A549 (cell line): ENCODE data around the gene STXBP6. TPM values are rescaled to one million over a fixed set of nuclear protein-coding genes. Genes with fewer than 3 reads are reported as not detected.

Experiments used
- ATAC-seq, 2 experiments: fragments of 200-7000 bp in 1 of 2; fragments of >200 bp in 1 of 2; cut with Nextera tagmentation in 1 of 2; cut with Tn5 transposase in 1 of 2; 3 replicates each; pipeline versions ENCODE4 v1.8.0 to v1.9.1; 2018 to 2020; ENCODE audit warnings: mild to moderate bottlenecking in 1 of 2, moderate library complexity in 1 of 2
- CTCF ChIA-PET: fragments of 300-600 bp; sonication (Branson Sonifier 250); formaldehyde crosslinking; extraction: SDS; loops from one replicate; lab custom pipeline; 2021; ENCODE audit warnings: antibody characterized with exemption, inconsistent platforms; lab: Yijun Ruan, JAX
- POLR2A ChIA-PET: fragments of 350-600 bp; formaldehyde crosslinking; extraction: SDS; loops from one replicate; lab custom pipeline; 2021; ENCODE audit warnings: antibody characterized with exemption, inconsistent platforms; lab: Yijun Ruan, JAX
- DNase-seq, 2 experiments: peaks; one replicate each; pipeline versions ENCODE4 v3.0.0 to v3.0.0-alpha.2; 2011 to 2016; ENCODE audit warnings: low read depth in 1 of 2, low spot score in 1 of 2
- FAIRE-seq: peaks from 2 replicates; lab custom pipeline; 2011; peaks lifted over from hg19 to GRCh38; lab: Jason Lieb, UNC
- H3K27ac ChIP-seq, 2 experiments: fragments of >200 bp; sonication (Bioruptor Twin); formaldehyde crosslinking; 3 replicates each; pipeline ENCODE4 v1.5.1; 2016 to 2017
- H3K4me1 ChIP-seq: fragments of >200 bp; sonication (Bioruptor Twin); formaldehyde crosslinking; 3 replicates; pipeline ENCODE4 v1.6.1; 2016
- H3K4me2 ChIP-seq: fragments of >200 bp; sonication (Bioruptor Twin); formaldehyde crosslinking; 3 replicates; pipeline ENCODE4 v1.6.1; 2016
- H3K4me3 ChIP-seq: fragments of >200 bp; sonication (Bioruptor Twin); formaldehyde crosslinking; 3 replicates; pipeline ENCODE4 v1.5.1; 2016
- H3K9me3 ChIP-seq: fragments of >200 bp; sonication (Bioruptor Twin); formaldehyde crosslinking; 3 replicates; pipeline ENCODE4 v1.6.1; 2016
- BCL3 ChIP-seq: fragments of >200 bp; sonication (Bioruptor Twin); formaldehyde crosslinking; IDR thresholded peaks from 3 replicates; pipeline ENCODE4 v1.6.1; 2016
- CEBPB ChIP-seq, 2 experiments: fragments of >200 bp in 1 of 2; sonication (Bioruptor Twin) in 1 of 2; formaldehyde crosslinking in 1 of 2; IDR thresholded peaks; 2 replicates each; pipeline ENCODE4 v1.6.1; 2012 to 2016
- CHD2 ChIP-seq: fragments of 150-350 bp; IDR thresholded peaks from 2 replicates; pipeline ENCODE4 v1.6.1; 2014; ENCODE audit warnings: low read length; ENCODE audit not compliant: partially characterized antibody
- CHD4 ChIP-seq: fragments of 200-600 bp; sonication (generic); IDR thresholded peaks from 2 replicates; pipeline ENCODE4 v1.6.1; 2016; ENCODE audit warnings: antibody characterized with exemption, mild to moderate bottlenecking, borderline replicate concordance
- EHMT2 ChIP-seq: fragments of 200-600 bp; sonication (generic); IDR thresholded peaks from 2 replicates; pipeline ENCODE4 v1.6.1; 2016; ENCODE audit warnings: antibody characterized with exemption, low read depth, mild to moderate bottlenecking, moderate library complexity
- ESRRA ChIP-seq: fragments of 150-350 bp; IDR thresholded peaks from 2 replicates; pipeline ENCODE4 v1.6.1; 2014; ENCODE audit warnings: mild to moderate bottlenecking, low read length, borderline replicate concordance
- FOSB ChIP-seq: fragments of 250-450 bp; sonication (Bioruptor Pico); IDR thresholded peaks from 2 replicates; pipeline ENCODE4 v1.5.0; 2020; ENCODE audit warnings: mild to moderate bottlenecking, moderate library complexity
- FOSL2 ChIP-seq, 2 experiments: fragments of 450-650 bp in 1 of 2; fragments of >200 bp in 1 of 2; sonication (Bioruptor Twin) in 1 of 2; formaldehyde crosslinking; IDR thresholded peaks; 2 replicates each; pipeline versions ENCODE4 v1.5.0 to v1.6.1; 2016 to 2020; ENCODE audit warnings: mild to moderate bottlenecking in 1 of 2, moderate library complexity in 1 of 2
- FOXS1 ChIP-seq: fragments of 250-450 bp; sonication (Bioruptor Pico); IDR thresholded peaks from 2 replicates; pipeline ENCODE4 v1.5.0; 2020; ENCODE audit warnings: mild to moderate bottlenecking, moderate library complexity
- GATA3 ChIP-seq: IDR thresholded peaks from 2 replicates; pipeline ENCODE4 v1.6.1; 2012; ENCODE audit warnings: borderline replicate concordance
- HES2 ChIP-seq: fragments of >200 bp; sonication (Bioruptor Twin); formaldehyde crosslinking; IDR thresholded peaks from 2 replicates; pipeline ENCODE4 v1.6.1; 2016
- HOXA7 ChIP-seq: fragments of 250-450 bp; sonication (Bioruptor Pico); IDR thresholded peaks from 2 replicates; pipeline ENCODE4 v1.5.0; 2020; ENCODE audit warnings: mild to moderate bottlenecking, moderate library complexity
- HOXB13 ChIP-seq: fragments of 250-450 bp; sonication (Bioruptor Pico); IDR thresholded peaks from 2 replicates; pipeline ENCODE4 v1.5.0; 2020; ENCODE audit warnings: low read depth, mild to moderate bottlenecking, moderate library complexity
- KDM1A ChIP-seq: fragments of 200-600 bp; sonication (generic); IDR thresholded peaks from 2 replicates; pipeline ENCODE4 v1.6.1; 2016; ENCODE audit warnings: low read depth, mild to moderate bottlenecking
- MAX ChIP-seq: IDR thresholded peaks from 2 replicates; pipeline ENCODE4 v1.6.1; 2012
- MAZ ChIP-seq: fragments of 150-350 bp; IDR thresholded peaks from 2 replicates; pipeline ENCODE4 v1.6.1; 2014; ENCODE audit warnings: antibody characterized with exemption, low read depth, low read length, borderline replicate concordance
- NFE2L2 ChIP-seq: fragments of 150-350 bp; conservative IDR thresholded peaks from 2 replicates; pipeline ENCODE4 v1.6.1; 2014; ENCODE audit warnings: low read length
- NR3C1 ChIP-seq: fragments of >200 bp; sonication (Bioruptor Twin); formaldehyde crosslinking; IDR thresholded peaks from 3 replicates; pipeline ENCODE4 v1.6.1; 2017
- PBX3 ChIP-seq: IDR thresholded peaks from 2 replicates; pipeline ENCODE4 v1.6.1; 2012
- PHF8 ChIP-seq: fragments of 200-600 bp; sonication (generic); IDR thresholded peaks from 2 replicates; pipeline ENCODE4 v1.6.1; 2016; ENCODE audit warnings: low read depth, mild to moderate bottlenecking, antibody characterized with exemption, moderate library complexity, borderline replicate concordance
- POLR2A ChIP-seq: IDR thresholded peaks from 2 replicates; pipeline ENCODE4 v1.6.1; 2012; ENCODE audit warnings: mild to moderate bottlenecking, low read length
- POLR2AphosphoS2 ChIP-seq: conservative IDR thresholded peaks from 2 replicates; pipeline ENCODE4 v1.6.1; 2012; ENCODE audit warnings: low read length, improper control_type of control experiment, inconsistent platforms
- RCOR1 ChIP-seq: fragments of 150-350 bp; IDR thresholded peaks from 2 replicates; pipeline ENCODE4 v1.6.1; 2014; ENCODE audit warnings: antibody characterized with exemption, low read length, low read depth
- SREBF2 ChIP-seq: fragments of 450-650 bp; IDR thresholded peaks from 2 replicates; pipeline ENCODE4 v1.6.1; 2014; ENCODE audit warnings: mild to moderate bottlenecking, moderate library complexity
- ZNF302 ChIP-seq: fragments of 250-450 bp; sonication (Bioruptor Pico); IDR thresholded peaks from 2 replicates; pipeline ENCODE4 v1.9.0; 2021; ENCODE audit warnings: inconsistent platforms, mild to moderate bottlenecking, moderate library complexity
- WGBS: methylation state at CpG from one replicate; pipeline ENCODE4 v1.1.6; 2017; ENCODE audit errors: missing lambda C conversion rate; 5-methylcytosine and 5-hydroxymethylcytosine counted together
- polyA plus RNA-seq, 4 experiments: library from polyadenylated mRNA; depleted of rRNA in 3 of 4; stranded (reverse); fragments of >200 nt; fragmentation: RNase III in 1 of 4; extraction: RNeasy Plus Mini Kit Qiagen cat#74134 plus additional on column Dnase treatment in 1 of 4; gene quantifications; 2 replicates in 3 of 4; 3 replicates in 1 of 4; pipeline ENCODE4 v1.2.3, GENCODE V29; 2011 to 2017

Gene STXBP6
- polyA plus RNA-seq, 2 of the 4 experiments (the other 2 are of a cell fraction), result 1.7 to 6.3 TPM

GRCh38 chr14:24851406-24851805 is 198.5 kb downstream of the STXBP6 start:
- TF ChIP-seq KDM1A (no peak), HOXA7 (CRISPR knock-in tag) (no peak), HES2 (no peak), NFE2L2 (no peak), RCOR1 (no peak)
- no peak for ATAC-seq
- 0 out of 3 replicates have a peak, but pooled peaks cover 4% of the 10 kb centered on the region for H3K4me1 ChIP-seq
- H3K9me3 ChIP-seq, result no peaks in the 10 kb centered on the region
- H3K27ac ChIP-seq, result no peak overlapping the region
- no peak for DNase-seq
- POLR2A ChIA-PET, result no interaction called here
- H3K4me2 ChIP-seq, result no peak overlapping the region
- H3K4me3 ChIP-seq, result no peak overlapping the region
- 64% methylated on average over 4 of the region's 4 CpGs for WGBS
- CTCF ChIA-PET, result no interaction called here
- no peak for FAIRE-seq

- DNase-seq, result no peak
- no peaks in the 10 kb centered on the region for H3K9me3 ChIP-seq
- WGBS, result 63% methylated on average over 2 of the region's 2 CpGs
- no peak overlapping the region for H3K4me2 ChIP-seq
- no peak for FAIRE-seq
- H3K27ac ChIP-seq, result no peak overlapping the region
- TF ChIP-seq FOSL2 (IDR thresholded peaks at IDR 0.05) (no peak), FOSL2 (CRISPR knock-in tag; IDR thresholded peaks at IDR 0.05) (no peak), POLR2A (no peak), MAZ (no peak), CEBPB (IDR thresholded peaks at IDR 0.05) (no peak), ESRRA (no peak), NFE2L2 (no peak), MAX (no peak), FOSB (CRISPR knock-in tag) (no peak), PBX3 (no peak), HOXA7 (CRISPR knock-in tag) (no peak), PHF8 (no peak), HOXB13 (no peak), ZNF302 (CRISPR knock-in tag) (no peak), NR3C1 (no peak), GATA3 (no peak), EHMT2 (no peak), CHD2 (no peak), CHD4 (no peak), POLR2AphosphoS2 (no peak), FOXS1 (CRISPR knock-in tag) (no peak)
- H3K4me3 ChIP-seq, result no peak overlapping the region
- ChIA-PET CTCF (no interaction called here), POLR2A (no interaction called here)
- ATAC-seq, result no peak
- 0 out of 3 replicates have a peak, but pooled peaks cover 4% of the 10 kb centered on the region for H3K4me1 ChIP-seq
Observed at GRCh38 chr14:24850072-24850471, 199.9 kb downstream of the STXBP6 start.

- Histone ChIP-seq H3K4me1 (0 out of 3 replicates have a peak, but pooled peaks cover 4% of the 10 kb centered on the region), H3K27ac (no peak overlapping the region), H3K4me3 (no peak overlapping the region), H3K9me3 (no peaks in the 10 kb centered on the region), H3K4me2 (no peak overlapping the region)
- TF ChIP-seq BCL3 (no peak), FOSL2 (IDR thresholded peaks at IDR 0.05) (no peak), FOSL2 (CRISPR knock-in tag; IDR thresholded peaks at IDR 0.05) (no peak), SREBF2 (no peak)
- ATAC-seq (no peak), FAIRE-seq (no peak), DNase-seq (no peak)
- 57% methylated on average over 2 of the region's 2 CpGs for WGBS
- POLR2A ChIA-PET, result no interaction called here
- CTCF ChIA-PET, result no interaction called here
Observed at GRCh38 chr14:24849471-24849870, 200.5 kb downstream of the STXBP6 start.
